ENCODE results near the gene ZHX3. TPM values are rescaled to one million over a fixed set of nuclear protein-coding genes. Genes with fewer than 3 reads are reported as not detected.

The ZHX3 gene
- total RNA-seq, 1 experiment from 2014 or later: 9.6 TPM

DNA sequence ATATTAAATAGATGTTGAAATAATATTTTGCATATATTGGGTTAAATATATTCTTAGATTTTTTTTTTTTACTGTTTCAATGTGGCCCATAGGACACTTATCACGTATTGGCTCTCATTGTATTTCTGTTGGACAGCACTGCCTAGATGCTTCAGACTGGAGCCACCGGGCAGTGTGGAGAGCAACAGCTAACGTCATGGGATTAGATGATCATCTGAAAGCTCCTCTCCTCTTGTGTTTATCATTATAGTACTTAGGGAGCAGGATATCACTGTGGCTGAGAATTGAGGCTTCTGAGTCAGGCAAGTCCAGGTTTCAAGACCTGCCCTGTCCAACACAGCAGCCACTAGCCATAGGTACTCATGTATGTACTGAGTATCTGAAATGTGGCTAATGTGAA lies 87.4 kb downstream of the ZHX3 start:
- ATAC-seq (no peak), DNase-seq (ENCODE audit: low spot score) (no peak)
- 0 out of 2 replicates have a peak, but pooled peaks cover 4% of the 10 kb centered on the region for H3K4me1 Mint-ChIP-seq
- H3K9me3 Mint-ChIP-seq: no peaks in the 10 kb centered on the region
- no peaks in the 10 kb centered on the region for H3K36me3 Mint-ChIP-seq
- H3K27ac Mint-ChIP-seq: no peak overlapping the region
- ChIA-PET POLR2A (no interaction called here), CTCF (no interaction called here)
- no peak for TF ChIP-seq CREB1 (CRISPR knock-in tag; IDR thresholded peaks at IDR 0.05)
- no peak for TF ChIP-seq TP53 (CRISPR knock-in tag; IDR thresholded peaks at IDR 0.05)
- TF ChIP-seq ZNF396 (CRISPR knock-in tag; IDR thresholded peaks at IDR 0.05; ENCODE audit: borderline replicate concordance): no peak
- TF ChIP-seq EMX1 (CRISPR knock-in tag; IDR thresholded peaks at IDR 0.05): no peak
- TF ChIP-seq ZNF423 (CRISPR knock-in tag; IDR thresholded peaks at IDR 0.05): no peak
- H3K4me3 Mint-ChIP-seq: no peak overlapping the region
- no peaks in the 10 kb centered on the region for H3K27me3 Mint-ChIP-seq (ENCODE audit: low read depth)

GRCh38 chr20:41229259-41229658 lies 88.3 kb downstream of the ZHX3 start:
- CTCF ChIA-PET: no interaction called here

More at GRCh38 chr20:41229259-41229658, 88.3 kb downstream of the ZHX3 start:
- H3K4me1 Mint-ChIP-seq: 0 out of 2 replicates have a peak, but pooled peaks cover 4% of the 10 kb centered on the region
- DNase-seq (ENCODE audit: low spot score) (no peak), ATAC-seq (no peak)
- POLR2A ChIA-PET: no interaction called here
- H3K4me3 Mint-ChIP-seq: no peak overlapping the region
- no peaks in the 10 kb centered on the region for H3K36me3 Mint-ChIP-seq
- H3K27me3 Mint-ChIP-seq (ENCODE audit: low read depth): no peaks in the 10 kb centered on the region
- no peak for TF ChIP-seq E2F4 (CRISPR knock-in tag; IDR thresholded peaks at IDR 0.05; ENCODE audit: borderline replicate concordance, low read depth)
- no peak for TF ChIP-seq ZNF138 (CRISPR knock-in tag; conservative IDR thresholded peaks at IDR 0.05)
- TF ChIP-seq E2F5 (CRISPR knock-in tag; IDR thresholded peaks at IDR 0.05): no peak
- TF ChIP-seq, protein P1, sequence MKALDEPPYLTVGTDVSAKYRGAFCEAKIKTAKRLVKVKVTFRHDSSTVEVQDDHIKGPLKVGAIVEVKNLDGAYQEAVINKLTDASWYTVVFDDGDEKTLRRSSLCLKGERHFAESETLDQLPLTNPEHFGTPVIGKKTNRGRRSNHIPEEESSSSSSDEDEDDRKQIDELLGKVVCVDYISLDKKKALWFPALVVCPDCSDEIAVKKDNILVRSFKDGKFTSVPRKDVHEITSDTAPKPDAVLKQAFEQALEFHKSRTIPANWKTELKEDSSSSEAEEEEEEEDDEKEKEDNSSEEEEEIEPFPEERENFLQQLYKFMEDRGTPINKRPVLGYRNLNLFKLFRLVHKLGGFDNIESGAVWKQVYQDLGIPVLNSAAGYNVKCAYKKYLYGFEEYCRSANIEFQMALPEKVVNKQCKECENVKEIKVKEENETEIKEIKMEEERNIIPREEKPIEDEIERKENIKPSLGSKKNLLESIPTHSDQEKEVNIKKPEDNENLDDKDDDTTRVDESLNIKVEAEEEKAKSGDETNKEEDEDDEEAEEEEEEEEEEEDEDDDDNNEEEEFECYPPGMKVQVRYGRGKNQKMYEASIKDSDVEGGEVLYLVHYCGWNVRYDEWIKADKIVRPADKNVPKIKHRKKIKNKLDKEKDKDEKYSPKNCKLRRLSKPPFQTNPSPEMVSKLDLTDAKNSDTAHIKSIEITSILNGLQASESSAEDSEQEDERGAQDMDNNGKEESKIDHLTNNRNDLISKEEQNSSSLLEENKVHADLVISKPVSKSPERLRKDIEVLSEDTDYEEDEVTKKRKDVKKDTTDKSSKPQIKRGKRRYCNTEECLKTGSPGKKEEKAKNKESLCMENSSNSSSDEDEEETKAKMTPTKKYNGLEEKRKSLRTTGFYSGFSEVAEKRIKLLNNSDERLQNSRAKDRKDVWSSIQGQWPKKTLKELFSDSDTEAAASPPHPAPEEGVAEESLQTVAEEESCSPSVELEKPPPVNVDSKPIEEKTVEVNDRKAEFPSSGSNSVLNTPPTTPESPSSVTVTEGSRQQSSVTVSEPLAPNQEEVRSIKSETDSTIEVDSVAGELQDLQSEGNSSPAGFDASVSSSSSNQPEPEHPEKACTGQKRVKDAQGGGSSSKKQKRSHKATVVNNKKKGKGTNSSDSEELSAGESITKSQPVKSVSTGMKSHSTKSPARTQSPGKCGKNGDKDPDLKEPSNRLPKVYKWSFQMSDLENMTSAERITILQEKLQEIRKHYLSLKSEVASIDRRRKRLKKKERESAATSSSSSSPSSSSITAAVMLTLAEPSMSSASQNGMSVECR (CRISPR knock-in tag; IDR thresholded peaks at IDR 0.05; ENCODE audit: borderline replicate concordance): no peak
- TF ChIP-seq, protein P2, sequence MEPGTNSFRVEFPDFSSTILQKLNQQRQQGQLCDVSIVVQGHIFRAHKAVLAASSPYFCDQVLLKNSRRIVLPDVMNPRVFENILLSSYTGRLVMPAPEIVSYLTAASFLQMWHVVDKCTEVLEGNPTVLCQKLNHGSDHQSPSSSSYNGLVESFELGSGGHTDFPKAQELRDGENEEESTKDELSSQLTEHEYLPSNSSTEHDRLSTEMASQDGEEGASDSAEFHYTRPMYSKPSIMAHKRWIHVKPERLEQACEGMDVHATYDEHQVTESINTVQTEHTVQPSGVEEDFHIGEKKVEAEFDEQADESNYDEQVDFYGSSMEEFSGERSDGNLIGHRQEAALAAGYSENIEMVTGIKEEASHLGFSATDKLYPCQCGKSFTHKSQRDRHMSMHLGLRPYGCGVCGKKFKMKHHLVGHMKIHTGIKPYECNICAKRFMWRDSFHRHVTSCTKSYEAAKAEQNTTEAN (CRISPR knock-in tag; IDR thresholded peaks at IDR 0.05): no peak
- no peak for TF ChIP-seq OVOL2 (CRISPR knock-in tag; IDR thresholded peaks at IDR 0.05; ENCODE audit: borderline replicate concordance)
- TF ChIP-seq, protein P3, sequence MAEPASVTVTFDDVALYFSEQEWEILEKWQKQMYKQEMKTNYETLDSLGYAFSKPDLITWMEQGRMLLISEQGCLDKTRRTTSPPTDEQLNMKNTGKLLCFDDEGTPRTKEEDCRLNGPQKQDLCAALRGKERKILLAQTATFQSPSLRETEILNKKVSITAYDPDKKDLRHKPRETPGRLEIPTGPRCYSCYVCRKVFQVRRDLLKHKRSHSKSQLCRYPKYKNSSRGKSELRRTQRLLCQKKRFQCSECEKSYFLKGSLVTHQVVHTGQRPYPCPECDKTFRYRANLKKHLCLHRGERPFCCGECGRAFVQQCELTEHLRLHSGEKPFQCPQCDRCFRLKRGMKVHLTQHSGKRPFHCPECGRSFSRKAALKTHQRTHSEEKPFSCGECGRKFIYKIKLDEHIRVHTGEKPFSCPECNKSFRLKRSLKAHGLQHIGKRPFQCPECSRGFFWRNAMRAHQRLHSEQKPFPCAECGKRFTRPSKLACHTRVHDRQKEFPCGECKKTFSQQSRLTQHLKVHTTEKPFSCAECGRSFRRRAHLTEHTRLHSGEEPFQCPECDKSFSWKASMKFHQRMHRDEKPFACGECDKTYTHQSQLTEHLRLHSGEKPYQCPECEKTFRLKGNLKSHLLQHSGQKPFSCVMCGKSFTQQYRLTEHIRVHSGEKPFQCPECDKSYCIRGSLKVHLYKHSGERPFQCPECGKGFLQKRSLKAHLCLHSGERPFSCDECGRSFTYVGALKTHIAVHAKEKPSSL (CRISPR knock-in tag; conservative IDR thresholded peaks at IDR 0.05): no peak
- TF ChIP-seq JAZF1 (CRISPR knock-in tag; IDR thresholded peaks at IDR 0.05): no peak
- TF ChIP-seq JUN (CRISPR knock-in tag; IDR thresholded peaks at IDR 0.05): no peak
- no peak for TF ChIP-seq NFATC4 (CRISPR knock-in tag; IDR thresholded peaks at IDR 0.05)
- H3K9me3 Mint-ChIP-seq: no peaks in the 10 kb centered on the region
- H3K27ac Mint-ChIP-seq: no peak overlapping the region

Data from WTC11 (cell line).